Measurements from ENCODE around the gene ZNF497. TPM values are rescaled to one million over a fixed set of nuclear protein-coding genes. Genes with fewer than 3 reads are reported as not detected.

ZNF497 gene
- total RNA-seq, 2 experiments from 2014 or later, result 0.28 to 0.55 TPM

- peaks cover 53% of the 10 kb centered on the region for H3K4me1 ChIP-seq (ENCODE audit: insufficient read depth, low read length)
- H3K9me3 ChIP-seq (ENCODE audit: control insufficient read depth in 1 of 2, insufficient read depth in 1 of 2, low read length in 2 of 2), result no peaks in the 10 kb centered on the region
- Mint-ChIP-seq H3K27me3 (no peaks in the 10 kb centered on the region), H3K27ac (peak within 1 kb of the TSS; percentile 98), H3K4me1 (ENCODE audit: low read depth) (peaks cover 47% of the 10 kb centered on the region), H3K9me3 (no peaks in the 10 kb centered on the region), H3K4me3 (peak within 1 kb of the TSS; percentile 99), H3K36me3 (ENCODE audit: low read depth) (peaks cover 44% of the 10 kb centered on the region)
- peak; percentile 90 for ATAC-seq (ENCODE audit: poor library complexity)
- H3K27ac ChIP-seq (ENCODE audit: low read depth in 1 of 2, low read length in 2 of 2), result peak within 1 kb of the TSS; percentile 93 to 97
- CTCF ChIA-PET, result no interaction called here
- peaks cover 27% of the 10 kb centered on the region for H3K36me3 ChIP-seq (ENCODE audit: insufficient read depth, low read length)
- TF ChIP-seq CTCF (IDR thresholded peaks at IDR 0.05), result no peak
- POLR2A ChIA-PET, result interaction anchor here (1.1 to 2.3 kb wide), 5 partner anchors 21 to 203 kb away, joined by 3 to 7 read pairs (median 3); partner anchors contain the start of genes ZNF132, ZNF274, ZNF497 and ZNF584
- intact Hi-C loops (cut with DNase I, micrococcal nuclease), result loop anchor here (1.0 to 5.0 kb wide), 7 partner anchors 15 to 204 kb away; partner anchors contain the start of genes ZNF132 (in 2 of the 2), ERVK3-1 (in 1 of the 2), ZNF274 (in 1 of the 2) and ZNF324 (in 1 of the 2)
- H3K4me3 ChIP-seq (ENCODE audit: low read length), result peak within 1 kb of the TSS; percentile 79
- peak; percentile 90 to 100 (median 95) for DNase-seq
- H3K27me3 ChIP-seq (ENCODE audit: control insufficient read depth in 1 of 2, insufficient read depth in 2 of 2, low read length in 2 of 2), result no peaks in the 10 kb centered on the region
These were observed 24.2 kb upstream of the ZNF497 start, which contains the start of gene RPS5 for GRCh38 chr19:58386576-58387337. Gene RPS5, plus strand, starts transcription at chr19:58387269. Its CDS starts 869 bp downstream, at chr19:58388138.

DNA sequence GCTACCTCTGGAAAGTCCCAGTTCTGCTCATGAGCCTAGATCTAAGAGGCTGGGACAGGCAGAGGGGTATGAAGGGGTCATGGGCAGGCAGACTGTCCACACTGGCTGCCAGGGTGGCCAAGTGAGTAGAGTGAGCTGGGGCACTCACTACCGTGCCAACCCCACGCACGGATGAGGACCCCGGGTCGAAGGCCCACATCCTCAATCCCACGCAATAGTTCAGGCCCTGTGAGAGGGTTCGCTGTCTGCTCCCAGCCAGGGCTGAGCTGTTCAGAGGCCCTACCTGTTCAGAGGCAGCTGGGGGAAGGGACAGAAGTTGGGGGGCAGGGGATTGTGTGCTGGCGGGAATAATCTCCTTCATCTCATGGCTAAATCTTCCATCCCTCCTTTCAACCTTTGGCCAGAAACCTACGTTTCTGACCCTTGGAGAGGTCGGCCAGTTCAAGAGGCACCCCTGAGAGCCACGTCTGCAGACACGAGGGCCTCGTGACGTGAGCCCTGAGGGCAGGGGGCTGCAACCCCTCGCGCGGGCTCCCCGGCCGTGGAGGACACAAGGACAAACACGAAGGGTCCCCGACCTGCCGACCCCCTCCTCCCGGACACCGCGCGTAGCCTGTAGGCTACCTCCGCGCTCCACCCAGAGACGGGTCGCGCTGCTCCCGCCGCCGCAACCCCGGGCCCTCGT lies 23.5 kb upstream of the ZNF497 start:
- peak in 3 of 14 experiments; percentile 15 to 55 (median 46) for DNase-seq
- POLR2A ChIA-PET, result interaction anchor here (1.4 to 2.3 kb wide), 3 partner anchors 22 to 54 kb away, joined by 3 to 7 read pairs (median 7); partner anchors contain the start of genes ZNF132, ZNF497 and ZNF584
- no peaks in the 10 kb centered on the region for H3K9me3 Mint-ChIP-seq

More for the DNA sequence above, 23.5 kb upstream of the ZNF497 start:
- Mint-ChIP-seq H3K36me3 (ENCODE audit: low read depth) (peaks cover 43% of the 10 kb centered on the region), H3K27me3 (no peaks in the 10 kb centered on the region), H3K27ac (peak overlapping the region; percentile 98), H3K4me3 (peak overlapping the region; percentile 99), H3K4me1 (ENCODE audit: low read depth) (peaks cover 52% of the 10 kb centered on the region)
- intact Hi-C loops (cut with DNase I, micrococcal nuclease), result loop anchor here (2.0 to 5.0 kb wide), 3 partner anchors 55 to 204 kb away; partner anchors contain the start of genes ZNF132 (in 1 of the 2), ZNF274 (in 1 of the 2) and ZNF324 (in 1 of the 2)
- Histone ChIP-seq H3K4me1 (ENCODE audit: insufficient read depth, low read length) (peaks cover 59% of the 10 kb centered on the region), H3K4me3 (ENCODE audit: low read length) (peak overlapping the region; percentile 79), H3K36me3 (ENCODE audit: insufficient read depth, low read length) (peaks cover 22% of the 10 kb centered on the region), H3K9me3 (ENCODE audit: control insufficient read depth in 1 of 2, insufficient read depth in 1 of 2, low read length in 2 of 2) (no peaks in the 10 kb centered on the region), H3K27me3 (ENCODE audit: control insufficient read depth in 1 of 2, insufficient read depth in 2 of 2, low read length in 2 of 2) (no peaks in the 10 kb centered on the region), H3K27ac (ENCODE audit: low read depth in 1 of 2, low read length in 2 of 2) (peak overlapping the region; percentile 93 to 97)
- CTCF ChIA-PET, result no interaction called here
- ATAC-seq (ENCODE audit: poor library complexity), result no peak
- TF ChIP-seq CTCF (IDR thresholded peaks at IDR 0.05), result no peak
